ENCODE data around the gene PLXNA4. TPM values are rescaled to one million over a fixed set of nuclear protein-coding genes. Genes with fewer than 3 reads are reported as not detected.
"Not testable (repeated sequence)": the region's sequence is repeated elsewhere in the genome, so short reads cannot be mapped to it uniquely, and the experiment has no call there.

The PLXNA4 gene
- total RNA-seq, 1 donor from 2014 or later: 13.6 TPM

GRCh38 chr7:132171130-132171576 lies 405.1 kb downstream of the PLXNA4 start:
- Mint-ChIP-seq H3K27ac (no peak overlapping the region), H3K9me3 (no peaks in the 10 kb centered on the region), H3K36me3 (no peaks in the 10 kb centered on the region), H3K27me3 (peaks cover 3% of the 10 kb centered on the region), H3K4me1 (ENCODE audit: unreplicated experiment) (no peaks in the 10 kb centered on the region), H3K4me3 (no peak overlapping the region)
- no peak for DNase-seq (ENCODE audit: extremely low spot score, unreplicated experiment)
- TF ChIP-seq CTCF (conservative IDR thresholded peaks at IDR 0.05): no peak

- peaks cover 5% of the 10 kb centered on the region for H3K4me1 Mint-ChIP-seq (ENCODE audit: unreplicated experiment)
- no peak for TF ChIP-seq CTCF (conservative IDR thresholded peaks at IDR 0.05)
- H3K4me3 Mint-ChIP-seq: no peak overlapping the region
- H3K27ac Mint-ChIP-seq: no peak overlapping the region
- H3K36me3 Mint-ChIP-seq: no peaks in the 10 kb centered on the region
- peaks cover 3% of the 10 kb centered on the region for H3K27me3 Mint-ChIP-seq
- no peaks in the 10 kb centered on the region for H3K9me3 Mint-ChIP-seq
- DNase-seq (ENCODE audit: extremely low spot score, unreplicated experiment): no peak
These were observed 406.5 kb downstream of the PLXNA4 start for GRCh38 chr7:132169730-132170129.

GRCh38 chr7:132168239-132168638 lies 408.0 kb downstream of the PLXNA4 start:
- Mint-ChIP-seq H3K4me3 (no peak overlapping the region), H3K27ac (no peak overlapping the region), H3K4me1 (ENCODE audit: unreplicated experiment) (peaks cover 6% of the 10 kb centered on the region), H3K9me3 (no peaks in the 10 kb centered on the region), H3K27me3 (peaks cover 3% of the 10 kb centered on the region), H3K36me3 (no peaks in the 10 kb centered on the region)
- TF ChIP-seq CTCF (conservative IDR thresholded peaks at IDR 0.05): no peak
- DNase-seq (ENCODE audit: extremely low spot score, unreplicated experiment): no peak

GRCh38 chr7:132165695-132166094 lies 410.6 kb downstream of the PLXNA4 start:
- Mint-ChIP-seq H3K4me1 (ENCODE audit: unreplicated experiment) (peaks cover 23% of the 10 kb centered on the region), H3K27me3 (peaks cover 12% of the 10 kb centered on the region)
- not testable (repeated sequence) for H3K36me3 Mint-ChIP-seq; H3K4me3 Mint-ChIP-seq; DNase-seq (ENCODE audit: extremely low spot score, unreplicated experiment); H3K27ac Mint-ChIP-seq; H3K9me3 Mint-ChIP-seq

GRCh38 chr7:132164558-132165125 lies 411.6 kb downstream of the PLXNA4 start:
- DNase-seq (ENCODE audit: extremely low spot score, unreplicated experiment): no peak
- Mint-ChIP-seq H3K27me3 (peaks cover 16% of the 10 kb centered on the region), H3K36me3 (no peaks in the 10 kb centered on the region), H3K4me1 (ENCODE audit: unreplicated experiment) (peaks cover 27% of the 10 kb centered on the region), H3K4me3 (no peak overlapping the region), H3K27ac (no peak overlapping the region), H3K9me3 (no peaks in the 10 kb centered on the region)
- no peak for TF ChIP-seq CTCF (conservative IDR thresholded peaks at IDR 0.05)

- no peaks in the 10 kb centered on the region for H3K36me3 Mint-ChIP-seq
- no peak for DNase-seq (ENCODE audit: extremely low spot score, unreplicated experiment)
- H3K9me3 Mint-ChIP-seq: no peaks in the 10 kb centered on the region
- H3K27me3 Mint-ChIP-seq: peaks cover 21% of the 10 kb centered on the region
- no peak overlapping the region for H3K27ac Mint-ChIP-seq
- H3K4me1 Mint-ChIP-seq (ENCODE audit: unreplicated experiment): peaks cover 27% of the 10 kb centered on the region
- no peak overlapping the region for H3K4me3 Mint-ChIP-seq
- TF ChIP-seq CTCF (conservative IDR thresholded peaks at IDR 0.05): no peak
These were observed 413.6 kb downstream of the PLXNA4 start for GRCh38 chr7:132162556-132163144.

Data from type B pancreatic cell (in vitro differentiated cells).